Fibroblast of lung (primary cell): ENCODE data around the gene MINDY4B. TPM values are rescaled to one million over a fixed set of nuclear protein-coding genes. Genes with fewer than 3 reads are reported as not detected.

ENCODE experiments used
- DNase-seq, 2 donors: peaks; one replicate each; pipeline versions ENCODE4 v3.0.0 to v3.0.0-alpha.2; 2010; ENCODE audit warnings: low read depth in 2 of 2
- H2AFZ ChIP-seq: 2 replicates; pipeline ENCODE4 v1.5.1; 2012; ENCODE audit warnings: low read length, control low read depth, inconsistent platforms
- H3K27ac ChIP-seq: 2 replicates; pipeline ENCODE4 v1.5.1; 2011; ENCODE audit warnings: low read length, control low read depth; ENCODE audit not compliant: insufficient read depth
- H3K27me3 ChIP-seq: 2 replicates; pipeline ENCODE4 v1.5.1; 2011; ENCODE audit warnings: mild to moderate bottlenecking, low read length; ENCODE audit not compliant: control insufficient read depth, insufficient read depth
- H3K36me3 ChIP-seq: 2 replicates; pipeline ENCODE4 v1.5.1; 2011; ENCODE audit warnings: low read length; ENCODE audit not compliant: control insufficient read depth, insufficient read depth
- H3K4me1 ChIP-seq: 2 replicates; pipeline ENCODE4 v1.5.1; 2011; ENCODE audit warnings: low read length; ENCODE audit not compliant: control insufficient read depth, insufficient read depth; ENCODE audit errors: extremely low read depth
- H3K4me2 ChIP-seq: 2 replicates; pipeline ENCODE4 v1.5.1; 2011; ENCODE audit warnings: low read length, control low read depth; ENCODE audit not compliant: insufficient read depth; ENCODE audit errors: extremely low read depth
- H3K4me3 ChIP-seq, 4 experiments: fragments of 200-600 bp in 1 of 4; sonication (generic) in 1 of 4; replicated peaks in 1 of 4; 2 replicates each; pipeline ENCODE4 v1.5.1; 2011 to 2016; ENCODE audit warnings: low read length in 4 of 4, low read depth in 3 of 4, mild to moderate bottlenecking in 3 of 4, control low read depth in 2 of 4, inconsistent platforms in 1 of 4, mixed read lengths in 1 of 4; ENCODE audit not compliant: insufficient read depth in 1 of 4; ENCODE audit errors: control extremely low read depth in 1 of 4
- H3K79me2 ChIP-seq: 2 replicates; pipeline ENCODE4 v1.5.1; 2012; ENCODE audit warnings: mild to moderate bottlenecking, low read length, inconsistent platforms; ENCODE audit not compliant: control insufficient read depth, insufficient read depth
- H3K9ac ChIP-seq: 2 replicates; pipeline ENCODE4 v1.5.1; 2011; ENCODE audit warnings: mild to moderate bottlenecking, low read length, control low read depth; ENCODE audit not compliant: insufficient read depth
- H3K9me3 ChIP-seq: 2 replicates; pipeline ENCODE4 v1.5.1; 2012; ENCODE audit warnings: low read depth, low read length; ENCODE audit not compliant: control insufficient read depth, insufficient read depth
- H4K20me1 ChIP-seq: 2 replicates; pipeline ENCODE4 v1.5.1; 2011; ENCODE audit warnings: low read length; ENCODE audit not compliant: control insufficient read depth, insufficient read depth; ENCODE audit errors: extremely low read depth
- CTCF ChIP-seq, 2 donors: IDR thresholded peaks in 1 of 2; conservative IDR thresholded peaks in 1 of 2; 1 replicate in 1 of 2; 2 replicates in 1 of 2; pipeline ENCODE4 v1.5.1; 2011 to 2012; ENCODE audit warnings: low read length in 2 of 2, control low read depth in 1 of 2, inconsistent platforms in 1 of 2, low read depth in 1 of 2, mild to moderate bottlenecking in 1 of 2
- EZH2 ChIP-seq: IDR thresholded peaks from 2 replicates; pipeline ENCODE4 v1.5.1; 2012; ENCODE audit warnings: low read length, control low read depth, mild to moderate bottlenecking; ENCODE audit errors: missing control alignments
- polyA plus RNA-seq, 2 donors: library from polyadenylated mRNA; depleted of rRNA in 1 of 2; stranded (reverse) in 1 of 2; unstranded in 1 of 2; fragments of >200 nt; gene quantifications; 2 replicates each; pipeline ENCODE4 v1.2.1, GENCODE V29; 2011 to 2012; ENCODE audit warnings: missing spikeins in 1 of 2
- total RNA-seq: library from RNA; depleted of rRNA; stranded (reverse); fragments of >200 nt; gene quantifications from 2 replicates; pipeline ENCODE4 v1.2.1, GENCODE V29; 2014

MINDY4B gene
- total and polyA plus RNA-seq, 2 donors (not counting 1 experiment from before 2014, with no cell fraction given) = not detected

- DNase-seq = no peak
- no peaks in the 10 kb centered on the region for H3K4me1 ChIP-seq
- H3K79me2 ChIP-seq = no peaks in the 10 kb centered on the region
Measured at GRCh38 chr3:150828997-150829396, 76.2 kb downstream of the MINDY4B start.

GRCh38 chr3:150828261-150828660 lies 77.0 kb downstream of the MINDY4B start:
- Histone ChIP-seq H3K9ac (no peak overlapping the region), H3K9me3 (no peaks in the 10 kb centered on the region), H2AFZ (no peak overlapping the region), H4K20me1 (no peaks in the 10 kb centered on the region), H3K4me3 (no peak overlapping the region), H3K79me2 (no peaks in the 10 kb centered on the region), H3K27ac (no peak overlapping the region), H3K36me3 (no peaks in the 10 kb centered on the region), H3K27me3 (peaks cover 7% of the 10 kb centered on the region), H3K4me2 (no peak overlapping the region), H3K4me1 (no peaks in the 10 kb centered on the region)
- TF ChIP-seq EZH2 (no peak), CTCF (conservative IDR thresholded peaks at IDR 0.05 in 1 of 2, IDR thresholded peaks at IDR 0.05 in 1 of 2; ENCODE audit: low read depth in 1 of 2, low read length in 2 of 2) (no peak)
- no peak for DNase-seq

More at GRCh38 chr3:150828997-150829396, 76.2 kb downstream of the MINDY4B start:
- H2AFZ ChIP-seq = no peak overlapping the region
- no peaks in the 10 kb centered on the region for H4K20me1 ChIP-seq
- H3K27me3 ChIP-seq = peaks cover 5% of the 10 kb centered on the region
- no peak overlapping the region for H3K27ac ChIP-seq
- H3K4me2 ChIP-seq = no peak overlapping the region
- no peaks in the 10 kb centered on the region for H3K36me3 ChIP-seq
- TF ChIP-seq CTCF (conservative IDR thresholded peaks at IDR 0.05 in 1 of 2, IDR thresholded peaks at IDR 0.05 in 1 of 2; ENCODE audit: low read depth in 1 of 2, low read length in 2 of 2) (no peak), EZH2 (no peak)
- H3K9me3 ChIP-seq = no peaks in the 10 kb centered on the region
- no peak overlapping the region for H3K4me3 ChIP-seq
- no peak overlapping the region for H3K9ac ChIP-seq

GRCh38 chr3:150826466-150827282 lies 78.6 kb downstream of the MINDY4B start:
- DNase-seq = no peak

More at GRCh38 chr3:150826466-150827282, 78.6 kb downstream of the MINDY4B start:
- H3K79me2 ChIP-seq = no peaks in the 10 kb centered on the region
- no peak overlapping the region for H3K27ac ChIP-seq
- no peak overlapping the region for H3K4me3 ChIP-seq
- H3K4me2 ChIP-seq = no peak overlapping the region
- H2AFZ ChIP-seq = no peak overlapping the region
- H3K36me3 ChIP-seq = no peaks in the 10 kb centered on the region
- no peak overlapping the region for H3K9ac ChIP-seq
- H3K9me3 ChIP-seq = no peaks in the 10 kb centered on the region
- TF ChIP-seq CTCF (conservative IDR thresholded peaks at IDR 0.05 in 1 of 2, IDR thresholded peaks at IDR 0.05 in 1 of 2; ENCODE audit: low read depth in 1 of 2, low read length in 2 of 2) (no peak), EZH2 (no peak)
- no peaks in the 10 kb centered on the region for H3K4me1 ChIP-seq
- H3K27me3 ChIP-seq = peaks cover 10% of the 10 kb centered on the region
- H4K20me1 ChIP-seq = no peaks in the 10 kb centered on the region
